SK-N-SH treated with all-trans-retinoic acid at 6 μM for 48 hours (cell line): ENCODE measurements around the gene POU5F1.

ENCODE experiments used
- BACH2 ChIP-seq: fragments of 250-450 bp; sonication (Bioruptor Pico); IDR thresholded peaks from 2 replicates; pipeline ENCODE4 v1.9.0; 2021; ENCODE audit warnings: mild to moderate bottlenecking, borderline replicate concordance
- OSR1 ChIP-seq: fragments of 250-450 bp; sonication (Bioruptor Pico); IDR thresholded peaks from 2 replicates; pipeline ENCODE4 v1.8.0; 2022; ENCODE audit warnings: moderate library complexity, mild to moderate bottlenecking, inconsistent platforms
- POU6F1 ChIP-seq: fragments of 250-450 bp; sonication (Bioruptor Pico); IDR thresholded peaks from 2 replicates; pipeline ENCODE4 v1.8.0; 2021; ENCODE audit warnings: low read depth, mild to moderate bottlenecking, moderate library complexity, borderline replicate concordance
- PPARA ChIP-seq: fragments of 250-450 bp; sonication (Bioruptor Pico); IDR thresholded peaks from 2 replicates; pipeline ENCODE4 v1.5.0; 2020; ENCODE audit warnings: mild to moderate bottlenecking, borderline replicate concordance
- RARB ChIP-seq: fragments of 250-450 bp; sonication (Bioruptor Pico); IDR thresholded peaks from 2 replicates; pipeline ENCODE4 v1.8.0; 2021; ENCODE audit warnings: mild to moderate bottlenecking, moderate library complexity
- TCF4 ChIP-seq: fragments of 250-450 bp; sonication (Bioruptor Pico); IDR thresholded peaks from 2 replicates; pipeline ENCODE4 v1.8.0; 2021; ENCODE audit warnings: mild to moderate bottlenecking, moderate library complexity, borderline replicate concordance
- ZFP3 ChIP-seq: fragments of 250-450 bp; sonication (Bioruptor Pico); IDR thresholded peaks from 2 replicates; pipeline ENCODE4 v1.5.0; 2020; ENCODE audit warnings: mild to moderate bottlenecking, moderate library complexity
- ZFP30 ChIP-seq: fragments of 450-650 bp; formaldehyde crosslinking; IDR thresholded peaks from 2 replicates; pipeline ENCODE4 v1.5.0; 2022; ENCODE audit warnings: mild to moderate bottlenecking, moderate library complexity

- TF ChIP-seq PPARA (CRISPR knock-in tag) (no peak), POU6F1 (no peak), RARB (CRISPR knock-in tag) (no peak), ZFP3 (no peak), TCF4 (CRISPR knock-in tag) (no peak), BACH2 (CRISPR knock-in tag) (no peak), OSR1 (CRISPR knock-in tag) (no peak), ZFP30 (CRISPR knock-in tag) (no peak)
These were observed 1.9 kb downstream of the POU5F1 start for GRCh38 chr6:31168606-31169005.
